Upper lobe of left lung (tissue), 6 donors: ENCODE measurements around the gene C4orf17. TPM values are rescaled to one million over a fixed set of nuclear protein-coding genes. Genes with fewer than 3 reads are reported as not detected.

Experiments
- ATAC-seq, 2 donors: fragments of 200-7000 bp; cut with Tn5 transposase; one replicate each; pipeline ENCODE4 v1.9.1; 2022; ENCODE audit warnings: mild to moderate bottlenecking in 2 of 2, moderate library complexity in 2 of 2; ENCODE audit not compliant: low FRiP score in 2 of 2
- DNase-seq, 2 donors: peaks; one replicate each; pipeline ENCODE4 v3.0.0-alpha.2; 2019 to 2020
- H3K27ac ChIP-seq, 4 donors: fragments of 200-600 bp; sonication (generic); one replicate each; pipeline ENCODE4 v1.5.1; 2016 to 2019
- H3K27me3 ChIP-seq, 4 donors: fragments of 200-600 bp; sonication (generic); one replicate each; pipeline ENCODE4 v1.5.1; 2017 to 2019
- H3K36me3 ChIP-seq, 4 donors: fragments of 200-600 bp; sonication (generic); one replicate each; pipeline ENCODE4 v1.5.1; 2016 to 2019
- H3K4me1 ChIP-seq, 4 donors: fragments of 200-600 bp; sonication (generic); one replicate each; pipeline ENCODE4 v1.5.1; 2018 to 2019
- H3K4me3 ChIP-seq, 4 donors: fragments of 200-600 bp; sonication (generic); one replicate each; pipeline ENCODE4 v1.5.1; 2017 to 2019; ENCODE audit warnings: mild to moderate bottlenecking in 2 of 4, moderate library complexity in 1 of 4
- H3K9me3 ChIP-seq, 4 donors: fragments of 200-600 bp; sonication (generic); one replicate each; pipeline ENCODE4 v1.5.1; 2018 to 2019
- EP300 ChIP-seq, 4 donors: sonication (generic); formaldehyde crosslinking; IDR thresholded peaks; one replicate each; pipeline ENCODE4 v1.5.1; 2017; ENCODE audit warnings: antibody characterized with exemption in 4 of 4, control low read depth in 2 of 4
- POLR2A ChIP-seq, 4 donors: fragments of 450-650 bp; IDR thresholded peaks; one replicate each; pipeline ENCODE4 v1.5.1; 2016 to 2017; ENCODE audit warnings: antibody characterized with exemption in 4 of 4, mild to moderate bottlenecking in 2 of 4
- POLR2AphosphoS5 ChIP-seq, 2 donors: sonication (generic); formaldehyde crosslinking; IDR thresholded peaks; one replicate each; pipeline ENCODE4 v1.5.1; 2017; ENCODE audit warnings: antibody characterized with exemption in 2 of 2
- WGBS, 2 donors: methylation state at CpG; one replicate each; pipeline ENCODE4 v1.1.5; 2017 to 2018; 5-methylcytosine and 5-hydroxymethylcytosine counted together
- total RNA-seq, 6 donors: library from RNA; depleted of rRNA in 4 of 6; stranded (reverse); fragments of >200 nt in 4 of 6; gene quantifications; one replicate each; pipeline versions ENCODE4 v1.1.0 to v1.2.1, GENCODE V29; 2016 to 2021
- TF ChIP-seq, protein P1 (sequence below), 6 experiments: fragments of 450-650 bp in 4 of 6; fragments of 200-600 bp in 2 of 6; sonication (generic) in 2 of 6; IDR thresholded peaks; one replicate each; pipeline ENCODE4 v1.5.1; 2016 to 2019; ENCODE audit warnings: antibody characterized with exemption in 6 of 6
- donor health status: DM: no; HTN: no; CAD: no; lungs with moderate emphysema.
- donor health status: DM: no; HTN: yes; CAD: no; lungs with severe emphysema.

Gene C4orf17
- total RNA-seq, result not detected

GRCh38 chr4:99510721-99511120 lies at the start of gene C4orf17:
Gene C4orf17, plus strand, starts transcription at chr4:99511021. Its CDS starts 2,061 bp downstream, at chr4:99513082.
- Histone ChIP-seq H3K36me3 (no peaks in the 10 kb centered on the region), H3K9me3 (no peaks in the 10 kb centered on the region), H3K4me3 (no peak within 1 kb of the TSS), H3K27ac (no peak within 1 kb of the TSS), H3K4me1 (no peaks in the 10 kb centered on the region), H3K27me3 (no peaks in the 10 kb centered on the region)
- 78 to 81% methylated on average over 4 of the region's 4 CpGs for WGBS, 2 donors
- TF ChIP-seq POLR2AphosphoS5 (IDR thresholded peaks at IDR 0.05) (no peak), POLR2A (IDR thresholded peaks at IDR 0.05) (no peak), EP300 (IDR thresholded peaks at IDR 0.05) (no peak)
- TF ChIP-seq, protein P1, sequence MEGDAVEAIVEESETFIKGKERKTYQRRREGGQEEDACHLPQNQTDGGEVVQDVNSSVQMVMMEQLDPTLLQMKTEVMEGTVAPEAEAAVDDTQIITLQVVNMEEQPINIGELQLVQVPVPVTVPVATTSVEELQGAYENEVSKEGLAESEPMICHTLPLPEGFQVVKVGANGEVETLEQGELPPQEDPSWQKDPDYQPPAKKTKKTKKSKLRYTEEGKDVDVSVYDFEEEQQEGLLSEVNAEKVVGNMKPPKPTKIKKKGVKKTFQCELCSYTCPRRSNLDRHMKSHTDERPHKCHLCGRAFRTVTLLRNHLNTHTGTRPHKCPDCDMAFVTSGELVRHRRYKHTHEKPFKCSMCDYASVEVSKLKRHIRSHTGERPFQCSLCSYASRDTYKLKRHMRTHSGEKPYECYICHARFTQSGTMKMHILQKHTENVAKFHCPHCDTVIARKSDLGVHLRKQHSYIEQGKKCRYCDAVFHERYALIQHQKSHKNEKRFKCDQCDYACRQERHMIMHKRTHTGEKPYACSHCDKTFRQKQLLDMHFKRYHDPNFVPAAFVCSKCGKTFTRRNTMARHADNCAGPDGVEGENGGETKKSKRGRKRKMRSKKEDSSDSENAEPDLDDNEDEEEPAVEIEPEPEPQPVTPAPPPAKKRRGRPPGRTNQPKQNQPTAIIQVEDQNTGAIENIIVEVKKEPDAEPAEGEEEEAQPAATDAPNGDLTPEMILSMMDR (IDR thresholded peaks at IDR 0.05), result no peak
- ATAC-seq (no peak), DNase-seq (no peak)

- no peak overlapping the region for H3K27ac ChIP-seq
- H3K9me3 ChIP-seq, result no peaks in the 10 kb centered on the region
- DNase-seq, result no peak
- WGBS, 2 donors, result 50 to 78% methylated on average over 4 of the region's 4 CpGs
- no peaks in the 10 kb centered on the region for H3K36me3 ChIP-seq
- TF ChIP-seq, protein P1 (IDR thresholded peaks at IDR 0.05), result no peak
- TF ChIP-seq POLR2A (IDR thresholded peaks at IDR 0.05) (no peak), EP300 (IDR thresholded peaks at IDR 0.05) (no peak), POLR2AphosphoS5 (IDR thresholded peaks at IDR 0.05) (no peak)
- no peaks in the 10 kb centered on the region for H3K27me3 ChIP-seq
- no peaks in the 10 kb centered on the region for H3K4me1 ChIP-seq
- H3K4me3 ChIP-seq, result no peak overlapping the region
- no peak for ATAC-seq
Observed at GRCh38 chr4:99461623-99462401, 49.0 kb upstream of the C4orf17 start.

DNA sequence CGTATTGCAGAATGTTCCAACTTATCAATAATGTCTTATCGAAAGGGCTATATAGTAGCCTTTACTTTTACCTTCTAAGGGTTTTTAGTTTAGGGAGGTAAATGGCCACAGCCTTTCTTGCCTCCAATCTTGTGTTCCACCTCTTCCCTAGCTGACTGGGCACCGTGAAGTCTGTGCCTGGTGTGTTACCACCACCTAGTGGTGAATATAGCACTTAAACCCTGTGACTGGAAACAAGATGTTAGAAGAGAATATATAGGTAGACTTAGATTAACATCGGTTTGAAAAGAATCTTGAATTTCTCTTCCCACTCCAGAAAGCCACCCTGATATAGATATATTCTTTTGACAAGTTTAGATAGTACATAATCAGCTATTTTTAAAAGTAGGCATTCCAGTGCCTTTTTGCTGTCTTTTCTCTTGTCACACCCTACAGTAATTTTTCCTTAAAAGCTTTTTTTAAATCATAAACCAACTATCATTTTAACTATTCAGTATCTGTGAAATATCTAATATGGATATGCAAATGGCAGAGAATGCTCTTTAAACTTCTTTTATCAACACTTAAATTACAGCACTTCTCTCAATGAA lies 47.9 kb upstream of the C4orf17 start:
- Histone ChIP-seq H3K27me3 (no peaks in the 10 kb centered on the region), H3K27ac (no peak overlapping the region), H3K4me1 (no peaks in the 10 kb centered on the region), H3K36me3 (no peaks in the 10 kb centered on the region), H3K9me3 (no peaks in the 10 kb centered on the region), H3K4me3 (no peak overlapping the region)
- ATAC-seq (peak in 1 of 2 donors; percentile 92), DNase-seq (peak in 1 of 2 donors; percentile 57)
- no peak for TF ChIP-seq POLR2AphosphoS5 (IDR thresholded peaks at IDR 0.05)
- TF ChIP-seq, protein P1 (IDR thresholded peaks at IDR 0.05), result peak in 5 of 6 experiments; percentile 52 to 78 (median 77)
- 32 to 33% methylated on average over 4 of the region's 4 CpGs for WGBS, 2 donors

DNA sequence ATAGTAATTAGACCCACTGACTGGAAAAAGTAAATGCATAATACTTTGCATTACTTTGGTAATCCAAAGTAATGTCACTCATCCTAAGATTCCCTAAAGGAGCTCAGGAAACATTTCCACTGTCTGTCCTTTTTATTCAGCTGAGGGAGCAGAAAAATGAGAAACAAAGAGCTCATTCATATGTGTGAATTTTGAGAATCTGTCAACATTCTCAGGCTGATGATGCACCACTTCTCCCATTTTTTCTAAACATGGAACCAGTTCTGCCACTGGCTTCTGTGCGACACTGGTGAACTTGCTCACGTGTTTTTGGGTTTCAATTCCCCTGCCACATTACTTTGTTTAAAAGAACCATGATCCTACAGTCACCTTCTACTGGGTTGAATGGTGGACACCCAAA lies 47.3 kb upstream of the C4orf17 start:
- Histone ChIP-seq H3K4me3 (no peak overlapping the region), H3K4me1 (no peaks in the 10 kb centered on the region), H3K9me3 (no peaks in the 10 kb centered on the region), H3K27ac (no peak overlapping the region), H3K27me3 (no peaks in the 10 kb centered on the region), H3K36me3 (no peaks in the 10 kb centered on the region)
- ATAC-seq, result no peak
- TF ChIP-seq POLR2AphosphoS5 (IDR thresholded peaks at IDR 0.05) (no peak), POLR2A (IDR thresholded peaks at IDR 0.05) (no peak), EP300 (IDR thresholded peaks at IDR 0.05) (no peak)
- TF ChIP-seq, protein P1 (IDR thresholded peaks at IDR 0.05), result no peak
- no peak for DNase-seq
- 76 to 78% methylated on average over 2 of the region's 2 CpGs for WGBS, 2 donors
